Astrocyte (in vitro differentiated cells and primary cell): ENCODE measurements around the gene SCFD1. TPM values are rescaled to one million over a fixed set of nuclear protein-coding genes. Genes with fewer than 3 reads are reported as not detected.
A peak's percentile ranks its signal among the peaks of the same experiment; 100 is the strongest.

Experiments used
- DNase-seq: peaks from one replicate; pipeline ENCODE4 v3.0.0-alpha.2; 2010; ENCODE audit warnings: low read depth
- FAIRE-seq: peaks from 2 replicates; lab custom pipeline; 2011; peaks lifted over from hg19 to GRCh38; lab: Jason Lieb, UNC
- H2AFZ ChIP-seq: 2 replicates; pipeline ENCODE4 v1.6.0; 2012; ENCODE audit warnings: low read depth, low read length, inconsistent platforms
- H3K27ac ChIP-seq: 2 replicates; pipeline ENCODE4 v1.5.1; 2011; ENCODE audit warnings: low read depth, low read length, inconsistent platforms
- H3K27me3 ChIP-seq: 2 replicates; pipeline ENCODE4 v1.6.0; 2011; ENCODE audit warnings: low read length, inconsistent platforms; ENCODE audit not compliant: insufficient read depth
- H3K36me3 ChIP-seq: 2 replicates; pipeline ENCODE4 v1.5.1; 2011; ENCODE audit warnings: low read length, inconsistent platforms; ENCODE audit not compliant: insufficient read depth
- H3K4me1 ChIP-seq: 2 replicates; pipeline ENCODE4 v1.5.1; 2011; ENCODE audit warnings: low read length, inconsistent platforms; ENCODE audit not compliant: insufficient read depth
- H3K4me2 ChIP-seq: 2 replicates; pipeline ENCODE4 v1.6.0; 2012; ENCODE audit warnings: low read length, inconsistent platforms
- H3K4me3 ChIP-seq: 2 replicates; pipeline ENCODE4 v1.5.1; 2011; ENCODE audit warnings: low read depth, mild to moderate bottlenecking, low read length, inconsistent platforms; ENCODE audit not compliant: insufficient read depth
- H3K79me2 ChIP-seq: 2 replicates; pipeline ENCODE4 v1.6.0; 2012; ENCODE audit warnings: mild to moderate bottlenecking, low read length, inconsistent platforms; ENCODE audit not compliant: insufficient read depth
- H3K9ac ChIP-seq: 2 replicates; pipeline ENCODE4 v1.6.0; 2012; ENCODE audit warnings: mild to moderate bottlenecking, low read length, inconsistent platforms
- H3K9me3 ChIP-seq: 2 replicates; pipeline ENCODE4 v1.5.1; 2012; ENCODE audit warnings: low read depth, mild to moderate bottlenecking, low read length, inconsistent platforms; ENCODE audit not compliant: insufficient read depth
- H4K20me1 ChIP-seq: 2 replicates; pipeline ENCODE4 v1.6.0; 2012; ENCODE audit warnings: low read length, inconsistent platforms; ENCODE audit not compliant: insufficient read depth
- H3K27ac Mint-ChIP-seq: one replicate; pipeline ENCODE4 v1.8.0; 2021; ENCODE audit warnings: mild to moderate bottlenecking, mixed read lengths; ENCODE audit not compliant: unreplicated experiment
- H3K27me3 Mint-ChIP-seq: one replicate; pipeline ENCODE4 v1.8.0; 2021; ENCODE audit warnings: low read depth, mixed read lengths; ENCODE audit not compliant: unreplicated experiment
- H3K36me3 Mint-ChIP-seq: one replicate; pipeline ENCODE4 v1.8.0; 2021; ENCODE audit warnings: low read depth, mixed read lengths; ENCODE audit not compliant: unreplicated experiment
- H3K4me1 Mint-ChIP-seq: one replicate; pipeline ENCODE4 v1.8.0; 2021; ENCODE audit warnings: low read depth, mixed read lengths; ENCODE audit not compliant: unreplicated experiment
- H3K4me3 Mint-ChIP-seq: one replicate; pipeline ENCODE4 v1.8.0; 2021; ENCODE audit warnings: mild to moderate bottlenecking, moderate library complexity, mixed read lengths; ENCODE audit not compliant: unreplicated experiment
- H3K9me3 Mint-ChIP-seq: one replicate; pipeline ENCODE4 v1.8.0; 2021; ENCODE audit warnings: mild to moderate bottlenecking, mixed read lengths; ENCODE audit not compliant: unreplicated experiment
- CTCF ChIP-seq: IDR thresholded peaks from 2 replicates; pipeline ENCODE4 v1.5.1; 2011; ENCODE audit warnings: low read depth, mild to moderate bottlenecking, inconsistent platforms, low read length, moderate library complexity; ENCODE audit not compliant: insufficient read depth
- EZH2 ChIP-seq: IDR thresholded peaks from 2 replicates; pipeline ENCODE4 v1.6.1; 2012; ENCODE audit warnings: mild to moderate bottlenecking, low read length, inconsistent platforms; ENCODE audit not compliant: insufficient read depth
- total RNA-seq: library from RNA; stranded (reverse); gene quantifications from 2 replicates; pipeline ENCODE4 v1.2.1, GENCODE V29; 2021

The SCFD1 gene
- total RNA-seq, 1 donor from 2014 or later, result 82.2 TPM

GRCh38 chr14:30614155-30614554 is 8.0 kb upstream of the SCFD1 start:
- no peak overlapping the region for H3K4me2 ChIP-seq
- H3K9me3 ChIP-seq, result no peaks in the 10 kb centered on the region
- TF ChIP-seq CTCF, result no peak
- TF ChIP-seq EZH2, result no peak
- H3K27me3 Mint-ChIP-seq, result no peaks in the 10 kb centered on the region
- DNase-seq (no peak), FAIRE-seq (no peak)
- peaks cover 15% of the 10 kb centered on the region for H3K36me3 ChIP-seq
- peaks cover 7% of the 10 kb centered on the region for H3K4me1 ChIP-seq
- H3K9ac ChIP-seq, result no peak overlapping the region
- no peaks in the 10 kb centered on the region for H3K9me3 Mint-ChIP-seq
- no peaks in the 10 kb centered on the region for H4K20me1 ChIP-seq
- no peak overlapping the region for H3K4me3 Mint-ChIP-seq
- H3K79me2 ChIP-seq, result no peaks in the 10 kb centered on the region
- H3K27ac Mint-ChIP-seq, result no peak overlapping the region
- H3K27ac ChIP-seq, result no peak overlapping the region
- peaks cover 2% of the 10 kb centered on the region for H3K36me3 Mint-ChIP-seq
- H3K27me3 ChIP-seq, result no peaks in the 10 kb centered on the region
- peaks cover 5% of the 10 kb centered on the region for H3K4me1 Mint-ChIP-seq
- H3K4me3 ChIP-seq, result no peak overlapping the region
- no peak overlapping the region for H2AFZ ChIP-seq

- Histone ChIP-seq H3K9ac (no peak overlapping the region), H4K20me1 (peaks cover 15% of the 10 kb centered on the region), H3K9me3 (no peaks in the 10 kb centered on the region), H2AFZ (no peak overlapping the region), H3K36me3 (peaks cover 5% of the 10 kb centered on the region), H3K4me3 (no peak overlapping the region), H3K27ac (no peak overlapping the region), H3K79me2 (peaks cover 30% of the 10 kb centered on the region), H3K4me1 (peaks cover 13% of the 10 kb centered on the region), H3K27me3 (no peaks in the 10 kb centered on the region), H3K4me2 (peak overlapping the region; percentile 30)
- Mint-ChIP-seq H3K27me3 (no peaks in the 10 kb centered on the region), H3K27ac (no peak overlapping the region), H3K4me1 (peaks cover 14% of the 10 kb centered on the region), H3K9me3 (no peaks in the 10 kb centered on the region), H3K4me3 (peak overlapping the region; percentile 58), H3K36me3 (peaks cover 4% of the 10 kb centered on the region)
- no peak for TF ChIP-seq EZH2
- TF ChIP-seq CTCF, result no peak
- FAIRE-seq (no peak), DNase-seq (peak; percentile 61)
These were observed 1.9 kb upstream of the SCFD1 start for GRCh38 chr14:30620178-30620577.

- H4K20me1 ChIP-seq, result peaks cover 25% of the 10 kb centered on the region
- H3K36me3 ChIP-seq, result peaks cover 5% of the 10 kb centered on the region
- H3K4me2 ChIP-seq, result peak overlapping the region; percentile 88
- DNase-seq (no peak), FAIRE-seq (no peak)
- TF ChIP-seq CTCF (no peak), EZH2 (no peak)
- H3K4me3 Mint-ChIP-seq, result peak overlapping the region; percentile 98
- no peaks in the 10 kb centered on the region for H3K9me3 ChIP-seq
- H3K9me3 Mint-ChIP-seq, result no peaks in the 10 kb centered on the region
- H3K9ac ChIP-seq, result peak overlapping the region; percentile 99
- peaks cover 14% of the 10 kb centered on the region for H3K4me1 Mint-ChIP-seq
- H2AFZ ChIP-seq, result peak overlapping the region; percentile 91
- no peaks in the 10 kb centered on the region for H3K27me3 Mint-ChIP-seq
- H3K79me2 ChIP-seq, result peaks cover 43% of the 10 kb centered on the region
- H3K4me3 ChIP-seq, result peak overlapping the region; percentile 100
- H3K27ac ChIP-seq, result peak overlapping the region; percentile 97
- peak overlapping the region; percentile 99 for H3K27ac Mint-ChIP-seq
- no peaks in the 10 kb centered on the region for H3K27me3 ChIP-seq
- peaks cover 13% of the 10 kb centered on the region for H3K4me1 ChIP-seq
- peaks cover 4% of the 10 kb centered on the region for H3K36me3 Mint-ChIP-seq
These were observed 672 bp upstream of the SCFD1 start for GRCh38 chr14:30621354-30621939.
